ENCODE results near the gene HYAL3. TPM values are rescaled to one million over a fixed set of nuclear protein-coding genes. Genes with fewer than 3 reads are reported as not detected.

The HYAL3 gene
- total and polyA plus RNA-seq, 2 donors from 2014 or later: 2.0 to 3.2 TPM

GRCh38 chr3:50333744-50334328, 34.6 kb upstream of the HYAL3 start:
- FAIRE-seq (no peak), DNase-seq (peak in 1 of 5 donors; percentile 66)
- H3K27me3 ChIP-seq (ENCODE audit: control insufficient read depth, insufficient read depth, low read length): no peaks in the 10 kb centered on the region
- H3K27ac ChIP-seq (ENCODE audit: low read depth in 2 of 2, low read length in 2 of 2): peak overlapping the region; percentile 71 to 86
- intact Hi-C loops (cut with DNase I): no loop called here
- H3K4me1 ChIP-seq (ENCODE audit: control insufficient read depth in 2 of 3, insufficient read depth in 2 of 3, low read depth in 1 of 3, low read length in 3 of 3): peaks cover 2 to 25% (median 14%) of the 10 kb centered on the region in 3 donors
- no peak for TF ChIP-seq CTCF (IDR thresholded peaks at IDR 0.05; ENCODE audit: borderline replicate concordance, extremely low read depth, insufficient read depth)
- H3K36me3 ChIP-seq (ENCODE audit: control insufficient read depth in 2 of 3, insufficient read depth in 3 of 3, low read length in 3 of 3): peaks cover 4 to 30% (median 19%) of the 10 kb centered on the region in 3 donors
- peak overlapping the region in 1 of 3 donors; percentile 51 for H3K9ac ChIP-seq (ENCODE audit: low read length in 3 of 3)
- no peaks in the 10 kb centered on the region for H3K9me3 ChIP-seq (ENCODE audit: control insufficient read depth in 2 of 3, insufficient read depth in 1 of 3, low read length in 3 of 3)
- H3K4me3 ChIP-seq (ENCODE audit: low read length in 3 of 3): peak overlapping the region in 1 of 3 donors; percentile 1

- peaks cover 0 to 29% (median 11%) of the 10 kb centered on the region in 3 donors for H3K4me1 ChIP-seq (ENCODE audit: control insufficient read depth in 2 of 3, insufficient read depth in 2 of 3, low read depth in 1 of 3, low read length in 3 of 3)
- FAIRE-seq (no peak), DNase-seq (no peak)
- TF ChIP-seq CTCF (IDR thresholded peaks at IDR 0.05; ENCODE audit: borderline replicate concordance, extremely low read depth, insufficient read depth): no peak
- no peak overlapping the region for H3K4me3 ChIP-seq (ENCODE audit: low read length in 3 of 3)
- H3K36me3 ChIP-seq (ENCODE audit: control insufficient read depth in 2 of 3, insufficient read depth in 3 of 3, low read length in 3 of 3): peaks cover 4 to 30% (median 19%) of the 10 kb centered on the region in 3 donors
- no peaks in the 10 kb centered on the region for H3K9me3 ChIP-seq (ENCODE audit: control insufficient read depth in 2 of 3, insufficient read depth in 1 of 3, low read length in 3 of 3)
- intact Hi-C loops (cut with DNase I): no loop called here
- no peaks in the 10 kb centered on the region for H3K27me3 ChIP-seq (ENCODE audit: control insufficient read depth, insufficient read depth, low read length)
- no peak overlapping the region for H3K9ac ChIP-seq (ENCODE audit: low read length in 3 of 3)
- H3K27ac ChIP-seq (ENCODE audit: low read depth in 2 of 2, low read length in 2 of 2): no peak overlapping the region
These were observed 32.2 kb upstream of the HYAL3 start for GRCh38 chr3:50331364-50331907.

DNA sequence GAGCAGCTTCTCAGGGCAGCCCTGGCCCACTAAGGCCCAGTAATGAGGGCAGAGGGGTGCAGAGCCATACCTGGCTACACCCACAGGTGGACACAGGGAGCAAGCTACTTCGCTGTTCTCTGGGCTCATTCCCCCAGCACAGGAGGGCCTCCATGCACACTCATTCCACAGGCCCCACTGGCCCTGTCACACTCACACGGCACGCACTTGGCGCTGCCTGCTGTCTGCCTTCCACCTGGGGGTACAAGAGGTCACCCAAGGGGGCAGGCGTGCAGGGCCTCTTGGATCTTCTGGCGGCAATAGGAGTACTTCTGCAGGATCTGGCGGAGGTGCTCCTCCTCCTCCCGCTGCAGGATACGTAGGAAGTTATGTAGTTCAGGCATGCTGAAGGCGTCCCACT, 31.1 kb upstream of the HYAL3 start:
- TF ChIP-seq CTCF (IDR thresholded peaks at IDR 0.05; ENCODE audit: borderline replicate concordance, extremely low read depth, insufficient read depth): no peak
- intact Hi-C loops (cut with DNase I): no loop called here
- H3K4me1 ChIP-seq (ENCODE audit: control insufficient read depth in 2 of 3, insufficient read depth in 2 of 3, low read depth in 1 of 3, low read length in 3 of 3): peaks cover 0 to 19% (median 3%) of the 10 kb centered on the region in 3 donors

More for the DNA sequence above, 31.1 kb upstream of the HYAL3 start:
- DNase-seq: no peak
- FAIRE-seq: no peak
- Histone ChIP-seq H3K27ac (ENCODE audit: low read depth in 2 of 2, low read length in 2 of 2) (no peak overlapping the region), H3K27me3 (ENCODE audit: control insufficient read depth, insufficient read depth, low read length) (no peaks in the 10 kb centered on the region), H3K9me3 (ENCODE audit: control insufficient read depth in 2 of 3, insufficient read depth in 1 of 3, low read length in 3 of 3) (no peaks in the 10 kb centered on the region), H3K9ac (ENCODE audit: low read length in 3 of 3) (no peak overlapping the region), H3K4me3 (ENCODE audit: low read length in 3 of 3) (no peak overlapping the region), H3K36me3 (ENCODE audit: control insufficient read depth in 2 of 3, insufficient read depth in 3 of 3, low read length in 3 of 3) (peaks cover 4 to 37% (median 23%) of the 10 kb centered on the region in 3 donors)
